Measurements from ENCODE around the gene SFMBT2.

The SFMBT2 gene

GRCh38 chr10:7435674-7436073, 24.8 kb upstream of the SFMBT2 start:
- Mint-ChIP-seq H3K4me3 (no peak overlapping the region), H3K27me3 (peaks cover 21% of the 10 kb centered on the region), H3K4me1 (peaks cover 12% of the 10 kb centered on the region), H3K27ac (no peak overlapping the region), H3K36me3 (no peaks in the 10 kb centered on the region), H3K9me3 (no peaks in the 10 kb centered on the region)
- CTCF ChIA-PET, result interaction anchor here (1.7 kb wide), 1 partner anchor 90 kb away, joined by 5 read pairs; no protein-coding TSS in a partner anchor
- no peak for DNase-seq

GRCh38 chr10:7434378-7434777, 23.5 kb upstream of the SFMBT2 start:
- DNase-seq, result no peak
- Mint-ChIP-seq H3K36me3 (no peaks in the 10 kb centered on the region), H3K4me3 (no peak overlapping the region), H3K9me3 (no peaks in the 10 kb centered on the region), H3K4me1 (peaks cover 12% of the 10 kb centered on the region), H3K27me3 (peaks cover 16% of the 10 kb centered on the region), H3K27ac (no peak overlapping the region)
- CTCF ChIA-PET, result no interaction called here

- no peak overlapping the region for H3K27ac Mint-ChIP-seq
- no peaks in the 10 kb centered on the region for H3K9me3 Mint-ChIP-seq
- DNase-seq, result no peak
- peaks cover 13% of the 10 kb centered on the region for H3K27me3 Mint-ChIP-seq
- no peaks in the 10 kb centered on the region for H3K36me3 Mint-ChIP-seq
- CTCF ChIA-PET, result no interaction called here
- H3K4me3 Mint-ChIP-seq, result no peak overlapping the region
- peaks cover 12% of the 10 kb centered on the region for H3K4me1 Mint-ChIP-seq
Measured at GRCh38 chr10:7433861-7434260, 23.0 kb upstream of the SFMBT2 start.

GRCh38 chr10:7432884-7433726, 22.3 kb upstream of the SFMBT2 start:
- Mint-ChIP-seq H3K36me3 (no peaks in the 10 kb centered on the region), H3K27me3 (peaks cover 13% of the 10 kb centered on the region), H3K4me1 (peaks cover 12% of the 10 kb centered on the region), H3K4me3 (no peak overlapping the region), H3K9me3 (no peaks in the 10 kb centered on the region), H3K27ac (no peak overlapping the region)
- no peak for DNase-seq
- CTCF ChIA-PET, result no interaction called here

GRCh38 chr10:7428673-7429350, 18.0 kb upstream of the SFMBT2 start:
- Mint-ChIP-seq H3K9me3 (no peaks in the 10 kb centered on the region), H3K36me3 (no peaks in the 10 kb centered on the region), H3K4me1 (peaks cover 16% of the 10 kb centered on the region), H3K27me3 (peaks cover 19% of the 10 kb centered on the region), H3K4me3 (no peak overlapping the region), H3K27ac (no peak overlapping the region)
- CTCF ChIA-PET, result interaction anchor here (0.7 kb wide), 1 partner anchor 510 kb away, joined by 3 read pairs; no protein-coding TSS in a partner anchor
- DNase-seq, result no peak

GRCh38 chr10:7426349-7426748, 15.5 kb upstream of the SFMBT2 start:
- CTCF ChIA-PET, result interaction anchor here (1.0 kb wide), 1 partner anchor 233 kb away, joined by 3 read pairs; no protein-coding TSS in a partner anchor
- H3K27ac Mint-ChIP-seq, result no peak overlapping the region

GRCh38 chr10:7425691-7426090, 14.9 kb upstream of the SFMBT2 start:
- H3K36me3 Mint-ChIP-seq, result no peaks in the 10 kb centered on the region

More at GRCh38 chr10:7426349-7426748, 15.5 kb upstream of the SFMBT2 start:
- no peak overlapping the region for H3K4me3 Mint-ChIP-seq
- H3K4me1 Mint-ChIP-seq, result peaks cover 16% of the 10 kb centered on the region
- no peak for DNase-seq
- no peaks in the 10 kb centered on the region for H3K36me3 Mint-ChIP-seq
- H3K9me3 Mint-ChIP-seq, result no peaks in the 10 kb centered on the region
- peaks cover 24% of the 10 kb centered on the region for H3K27me3 Mint-ChIP-seq

GRCh38 chr10:7424919-7425318, 14.1 kb upstream of the SFMBT2 start:
- no peaks in the 10 kb centered on the region for H3K36me3 Mint-ChIP-seq
- DNase-seq, result no peak
- no peak overlapping the region for H3K4me3 Mint-ChIP-seq
- H3K9me3 Mint-ChIP-seq, result no peaks in the 10 kb centered on the region
- H3K27me3 Mint-ChIP-seq, result peaks cover 19% of the 10 kb centered on the region
- H3K4me1 Mint-ChIP-seq, result peaks cover 16% of the 10 kb centered on the region
- CTCF ChIA-PET, result interaction anchor here (1.2 to 2.2 kb wide), 4 partner anchors 12 to 263 kb away, joined by 3 to 12 read pairs (median 6); no protein-coding TSS in a partner anchor
- H3K27ac Mint-ChIP-seq, result no peak overlapping the region

More at GRCh38 chr10:7425691-7426090, 14.9 kb upstream of the SFMBT2 start:
- Mint-ChIP-seq H3K4me3 (no peak overlapping the region), H3K27ac (no peak overlapping the region), H3K27me3 (peaks cover 19% of the 10 kb centered on the region), H3K4me1 (peaks cover 16% of the 10 kb centered on the region), H3K9me3 (no peaks in the 10 kb centered on the region)
- DNase-seq, result no peak
- CTCF ChIA-PET, result interaction anchor here (1.0 to 1.8 kb wide), 3 partner anchors 11 to 262 kb away, joined by 3 to 9 read pairs (median 3); no protein-coding TSS in a partner anchor

GRCh38 chr10:7424315-7424714, 13.5 kb upstream of the SFMBT2 start:
- CTCF ChIA-PET, result interaction anchor here (0.9 to 2.2 kb wide), 4 partner anchors 95 to 303 kb away, joined by 3 to 12 read pairs (median 6); no protein-coding TSS in a partner anchor
- DNase-seq, result peak; percentile 43
- Mint-ChIP-seq H3K36me3 (no peaks in the 10 kb centered on the region), H3K9me3 (no peaks in the 10 kb centered on the region), H3K27me3 (peaks cover 19% of the 10 kb centered on the region), H3K27ac (no peak overlapping the region), H3K4me3 (no peak overlapping the region), H3K4me1 (peaks cover 16% of the 10 kb centered on the region)

- CTCF ChIA-PET, result interaction anchor here (0.9 to 2.2 kb wide), 3 partner anchors 95 to 302 kb away, joined by 3 to 12 read pairs (median 3); no protein-coding TSS in a partner anchor
- Mint-ChIP-seq H3K9me3 (no peaks in the 10 kb centered on the region), H3K4me3 (no peak overlapping the region), H3K27ac (no peak overlapping the region), H3K27me3 (peaks cover 22% of the 10 kb centered on the region), H3K4me1 (peaks cover 20% of the 10 kb centered on the region), H3K36me3 (no peaks in the 10 kb centered on the region)
- DNase-seq, result no peak
Measured at GRCh38 chr10:7423521-7423920, 12.7 kb upstream of the SFMBT2 start.

- Mint-ChIP-seq H3K27ac (no peak overlapping the region), H3K36me3 (no peaks in the 10 kb centered on the region), H3K4me3 (no peak overlapping the region), H3K27me3 (peaks cover 25% of the 10 kb centered on the region), H3K4me1 (peaks cover 33% of the 10 kb centered on the region), H3K9me3 (no peaks in the 10 kb centered on the region)
- CTCF ChIA-PET, result interaction anchor here (2.1 kb wide), 1 partner anchor 503 kb away, joined by 11 read pairs; no protein-coding TSS in a partner anchor
- DNase-seq, result no peak
Measured at GRCh38 chr10:7421526-7421925, 10.7 kb upstream of the SFMBT2 start.

- peaks cover 24% of the 10 kb centered on the region for H3K4me1 Mint-ChIP-seq
- CTCF ChIA-PET, result interaction anchor here (0.8 to 2.1 kb wide), 6 partner anchors 8 to 752 kb away, joined by 3 to 11 read pairs (median 4); no protein-coding TSS in a partner anchor
- no peak overlapping the region for H3K4me3 Mint-ChIP-seq
- no peaks in the 10 kb centered on the region for H3K36me3 Mint-ChIP-seq
- H3K9me3 Mint-ChIP-seq, result no peaks in the 10 kb centered on the region
- no peak overlapping the region for H3K27ac Mint-ChIP-seq
- H3K27me3 Mint-ChIP-seq, result peaks cover 22% of the 10 kb centered on the region
- no peak for DNase-seq
Measured at GRCh38 chr10:7419998-7420397, 9.2 kb upstream of the SFMBT2 start.

GRCh38 chr10:7417807-7418206, 7.0 kb upstream of the SFMBT2 start:
- no peak for DNase-seq
- peaks cover 23% of the 10 kb centered on the region for H3K4me1 Mint-ChIP-seq
- no peaks in the 10 kb centered on the region for H3K9me3 Mint-ChIP-seq
- H3K4me3 Mint-ChIP-seq, result no peak overlapping the region
- no peaks in the 10 kb centered on the region for H3K36me3 Mint-ChIP-seq
- no peak overlapping the region for H3K27ac Mint-ChIP-seq
- CTCF ChIA-PET, result interaction anchor here (0.7 to 3.3 kb wide), 9 partner anchors 98 to 748 kb away, joined by 3 to 23 read pairs (median 6); no protein-coding TSS in a partner anchor
- peaks cover 19% of the 10 kb centered on the region for H3K27me3 Mint-ChIP-seq

- DNase-seq, result no peak
- no peak overlapping the region for H3K27ac Mint-ChIP-seq
- H3K36me3 Mint-ChIP-seq, result no peaks in the 10 kb centered on the region
- peaks cover 24% of the 10 kb centered on the region for H3K27me3 Mint-ChIP-seq
- H3K4me1 Mint-ChIP-seq, result peaks cover 29% of the 10 kb centered on the region
- H3K9me3 Mint-ChIP-seq, result no peaks in the 10 kb centered on the region
- no peak overlapping the region for H3K4me3 Mint-ChIP-seq
- CTCF ChIA-PET, result interaction anchor here (0.6 to 3.3 kb wide), 12 partner anchors 34 to 747 kb away, joined by 3 to 23 read pairs (median 4); no protein-coding TSS in a partner anchor
Measured at GRCh38 chr10:7417103-7417623, 6.3 kb upstream of the SFMBT2 start.
